ENCODE measurements around the gene AFG1L.
"Not testable (repeated sequence)": the region's sequence is repeated elsewhere in the genome, so short reads cannot be mapped to it uniquely, and the experiment has no call there.

DNA sequence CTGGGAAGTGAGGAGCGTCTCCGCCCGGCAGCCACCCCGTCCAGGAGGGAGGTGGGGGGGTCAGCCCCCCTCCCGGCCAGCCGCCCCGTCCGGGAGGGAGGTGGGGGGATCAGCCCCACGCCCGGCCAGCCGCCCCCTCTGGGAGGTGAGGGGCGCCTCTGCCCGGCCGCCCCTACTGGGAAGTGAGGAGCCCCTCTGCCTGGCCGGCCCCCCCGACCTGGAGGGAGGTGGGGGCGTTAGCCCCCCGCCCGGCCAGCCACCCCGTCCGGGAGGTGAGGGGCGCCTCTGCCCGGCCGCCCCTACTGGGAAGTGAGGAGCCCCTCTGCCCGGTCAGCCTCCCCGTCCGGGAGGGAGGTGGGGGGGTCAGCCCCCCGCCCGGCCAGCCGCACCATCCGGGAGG is 24.9 kb upstream of the AFG1L start:
- TF ChIP-seq, protein P1, sequence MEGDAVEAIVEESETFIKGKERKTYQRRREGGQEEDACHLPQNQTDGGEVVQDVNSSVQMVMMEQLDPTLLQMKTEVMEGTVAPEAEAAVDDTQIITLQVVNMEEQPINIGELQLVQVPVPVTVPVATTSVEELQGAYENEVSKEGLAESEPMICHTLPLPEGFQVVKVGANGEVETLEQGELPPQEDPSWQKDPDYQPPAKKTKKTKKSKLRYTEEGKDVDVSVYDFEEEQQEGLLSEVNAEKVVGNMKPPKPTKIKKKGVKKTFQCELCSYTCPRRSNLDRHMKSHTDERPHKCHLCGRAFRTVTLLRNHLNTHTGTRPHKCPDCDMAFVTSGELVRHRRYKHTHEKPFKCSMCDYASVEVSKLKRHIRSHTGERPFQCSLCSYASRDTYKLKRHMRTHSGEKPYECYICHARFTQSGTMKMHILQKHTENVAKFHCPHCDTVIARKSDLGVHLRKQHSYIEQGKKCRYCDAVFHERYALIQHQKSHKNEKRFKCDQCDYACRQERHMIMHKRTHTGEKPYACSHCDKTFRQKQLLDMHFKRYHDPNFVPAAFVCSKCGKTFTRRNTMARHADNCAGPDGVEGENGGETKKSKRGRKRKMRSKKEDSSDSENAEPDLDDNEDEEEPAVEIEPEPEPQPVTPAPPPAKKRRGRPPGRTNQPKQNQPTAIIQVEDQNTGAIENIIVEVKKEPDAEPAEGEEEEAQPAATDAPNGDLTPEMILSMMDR (conservative IDR thresholded peaks at IDR 0.05) = not testable (repeated sequence)
- TF ChIP-seq ZFX (IDR thresholded peaks at IDR 0.05) = not testable (repeated sequence)

Measured in C4-2B (cell line).